ENCODE data around the gene SPSB1.

GRCh38 chr1:9305216-9305615 lies 12.5 kb downstream of the SPSB1 start:
- TF ChIP-seq POLR2A (IDR thresholded peaks at IDR 0.05), result no peak
- no peak for TF ChIP-seq CTCF (IDR thresholded peaks at IDR 0.05 in 8 of 11, conservative IDR thresholded peaks at IDR 0.05 in 3 of 11)

All from spleen (tissue), 7 donors.